DMS53 treated with DMSO at 0.1 percent for 48 hours (cell line): Measurements from ENCODE around the gene SNCB.

Experiments used
- DNase-seq: peaks from one replicate; lab custom pipeline; 2025; ENCODE audit not compliant: unreplicated experiment; lab: John Stamatoyannopoulos, UW

SNCB gene

DNA sequence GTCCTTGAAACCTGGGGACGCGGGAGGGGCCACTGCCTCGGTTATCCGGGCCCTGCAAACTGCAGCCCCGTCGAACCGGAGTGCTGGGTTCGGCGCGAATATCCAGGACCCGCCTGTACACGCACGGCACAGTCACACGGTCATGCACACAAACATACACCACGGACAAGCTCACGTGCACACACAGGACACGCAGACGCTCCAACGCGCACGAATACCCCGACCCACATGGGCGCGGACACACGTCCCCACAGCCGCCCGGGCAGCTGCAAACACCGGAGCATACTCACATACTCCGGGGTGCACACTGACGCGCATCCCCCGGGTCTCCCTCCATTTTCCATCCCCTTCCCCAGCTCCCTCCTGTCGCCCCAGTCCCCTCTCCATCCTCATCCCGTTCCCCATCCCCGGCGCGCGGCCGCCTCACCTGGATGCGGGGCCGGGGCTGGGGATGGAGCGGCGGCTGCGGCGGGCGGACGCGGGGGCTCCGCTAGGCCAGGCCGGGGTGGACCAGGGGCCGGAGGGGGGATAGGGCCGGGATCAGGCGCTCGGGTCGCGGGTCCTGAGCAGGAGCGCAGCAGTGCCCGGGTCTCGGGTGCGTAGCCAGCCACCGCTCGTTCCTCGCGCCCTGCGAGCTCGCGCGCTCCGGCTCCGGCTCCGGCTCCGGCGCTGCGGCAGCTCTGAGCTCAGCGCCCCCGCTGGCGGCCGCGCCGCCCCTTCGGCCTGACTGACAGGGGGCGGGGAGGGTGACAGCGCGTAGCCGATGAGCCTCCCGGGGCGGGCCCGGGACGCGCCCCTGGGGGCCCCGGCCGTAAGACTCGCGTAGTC lies at the start of gene SNCB, which contains the start of gene EIF4E1B:
Gene SNCB, minus strand, starts transcription at position 682 of the 828 bp plus-strand sequence. CDS start 880 bp downstream, outside the sequence.
Gene EIF4E1B, plus strand, starts transcription at position 823 of the 828 bp plus-strand sequence. CDS start 12,113 bp downstream, outside the sequence.
- DNase-seq = peak; percentile 50

DNA sequence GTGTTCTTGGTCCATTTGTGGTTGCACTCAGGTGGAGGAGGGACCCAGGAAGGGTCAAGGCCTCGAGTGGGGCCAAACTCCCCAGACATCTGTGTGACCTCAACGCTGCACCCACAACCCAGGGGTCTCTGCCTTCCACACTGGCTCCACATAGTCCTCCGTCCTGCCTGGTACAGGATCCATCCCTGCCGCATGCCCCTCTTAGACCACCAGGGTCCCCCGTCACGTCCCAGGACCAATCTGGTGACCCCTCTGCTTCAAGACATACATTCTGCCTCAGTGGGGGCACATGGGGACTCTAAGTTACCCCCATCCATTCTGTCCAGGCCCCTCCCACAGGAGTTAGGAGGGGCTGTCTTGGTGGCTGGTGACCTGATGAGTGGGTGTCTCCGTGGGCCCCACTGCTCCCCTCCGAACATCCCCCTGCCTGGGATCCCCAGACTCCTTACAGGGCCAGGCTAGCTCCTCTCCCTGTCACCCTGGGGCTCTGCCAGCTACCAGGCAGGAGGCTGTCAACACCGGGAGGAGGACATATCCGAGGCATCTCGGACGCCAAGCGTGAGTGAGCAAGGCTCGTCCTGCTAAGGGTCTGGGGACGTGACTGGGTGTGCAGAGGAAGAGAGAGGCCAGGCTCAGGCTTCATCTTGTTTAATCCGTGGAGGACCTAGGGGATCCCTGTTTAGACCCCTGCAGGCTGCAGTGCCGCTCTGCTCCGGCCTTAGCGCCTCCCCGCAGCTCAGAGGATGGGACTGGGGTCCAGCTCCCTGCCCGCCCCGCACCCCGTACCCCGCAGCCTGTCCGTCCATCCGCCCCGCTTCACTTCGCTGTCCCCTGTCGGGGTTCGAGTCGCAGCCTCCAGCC lies 49.3 kb upstream of the SNCB start:
- DNase-seq = no peak

DNA sequence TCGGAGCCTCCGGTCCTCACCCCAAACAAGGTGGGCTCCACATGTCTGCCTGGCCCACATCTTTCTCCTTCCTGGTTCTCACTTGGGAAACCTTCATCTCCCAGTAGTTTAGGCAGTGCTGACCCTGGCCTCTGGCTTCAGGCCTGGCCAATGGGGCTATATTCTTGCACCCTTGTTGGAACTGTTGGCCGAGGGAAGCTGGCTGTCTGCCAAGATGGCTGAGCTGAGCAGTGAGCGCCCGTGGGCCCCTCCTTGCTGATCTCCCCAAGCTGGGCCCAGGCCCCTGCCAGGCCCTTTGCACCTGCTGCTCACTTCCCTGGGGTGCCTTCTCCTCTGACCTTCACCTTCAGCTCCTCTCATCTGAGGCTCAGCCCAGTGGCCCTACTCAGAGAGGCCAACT lies 48.2 kb upstream of the SNCB start:
- DNase-seq = no peak

DNA sequence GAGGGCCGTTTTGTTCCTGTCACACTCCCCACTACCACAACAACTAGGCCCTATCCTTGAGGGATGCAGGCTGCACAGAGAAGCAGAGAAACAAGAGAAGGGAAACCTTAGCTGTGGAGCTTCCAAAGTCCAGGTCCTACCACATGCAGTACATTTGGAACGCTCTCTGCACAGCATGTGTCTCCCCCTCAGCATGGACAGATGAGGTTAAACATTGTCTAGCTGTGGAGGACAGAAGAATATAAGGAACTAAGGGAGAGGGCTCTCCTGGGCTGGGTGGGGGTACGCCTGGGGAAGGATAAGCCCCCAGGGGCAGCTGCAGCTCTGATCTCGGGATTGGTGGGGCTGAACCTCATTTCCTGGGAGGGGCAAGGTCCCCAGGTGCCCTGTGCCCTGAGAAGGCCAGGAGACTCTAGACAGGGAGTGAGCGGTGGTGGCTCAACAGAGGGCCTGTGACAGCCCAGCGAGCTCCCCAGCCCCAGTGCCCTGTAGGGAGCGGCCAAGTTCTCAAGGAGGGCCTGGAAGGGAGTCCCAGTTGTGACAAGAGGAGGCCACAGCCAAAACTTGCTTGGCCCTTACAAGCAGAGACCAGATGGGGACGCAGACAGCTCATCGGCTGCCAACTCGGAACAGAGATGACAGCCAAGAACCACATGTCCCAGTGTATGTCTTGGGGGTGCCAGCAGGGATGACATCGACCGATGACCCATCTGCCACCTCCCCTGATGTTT lies 47.0 kb upstream of the SNCB start:
- no peak for DNase-seq

DNA sequence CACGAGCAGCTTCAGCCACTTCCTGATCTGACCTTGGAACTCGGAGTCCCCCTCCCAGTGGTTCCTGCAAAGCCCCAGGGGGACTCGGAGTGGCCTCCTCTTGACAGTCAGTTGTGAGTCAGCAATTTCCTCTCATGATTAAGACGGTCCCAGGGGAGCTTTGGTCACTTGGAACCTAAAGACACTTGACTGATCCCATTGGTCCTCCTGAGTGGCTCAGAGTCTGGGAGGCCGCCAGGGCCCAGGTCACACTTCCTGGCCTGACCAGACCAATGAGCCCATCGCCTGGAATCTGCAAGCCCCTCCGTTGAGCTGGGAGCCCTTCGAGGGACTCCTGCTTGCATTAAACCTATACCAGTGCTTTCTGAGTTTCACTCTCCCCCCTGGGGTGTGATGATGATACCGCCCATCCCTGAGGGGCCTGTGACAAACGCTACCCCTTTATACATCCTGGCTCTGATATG lies 46.1 kb upstream of the SNCB start:
- DNase-seq = no peak

DNA sequence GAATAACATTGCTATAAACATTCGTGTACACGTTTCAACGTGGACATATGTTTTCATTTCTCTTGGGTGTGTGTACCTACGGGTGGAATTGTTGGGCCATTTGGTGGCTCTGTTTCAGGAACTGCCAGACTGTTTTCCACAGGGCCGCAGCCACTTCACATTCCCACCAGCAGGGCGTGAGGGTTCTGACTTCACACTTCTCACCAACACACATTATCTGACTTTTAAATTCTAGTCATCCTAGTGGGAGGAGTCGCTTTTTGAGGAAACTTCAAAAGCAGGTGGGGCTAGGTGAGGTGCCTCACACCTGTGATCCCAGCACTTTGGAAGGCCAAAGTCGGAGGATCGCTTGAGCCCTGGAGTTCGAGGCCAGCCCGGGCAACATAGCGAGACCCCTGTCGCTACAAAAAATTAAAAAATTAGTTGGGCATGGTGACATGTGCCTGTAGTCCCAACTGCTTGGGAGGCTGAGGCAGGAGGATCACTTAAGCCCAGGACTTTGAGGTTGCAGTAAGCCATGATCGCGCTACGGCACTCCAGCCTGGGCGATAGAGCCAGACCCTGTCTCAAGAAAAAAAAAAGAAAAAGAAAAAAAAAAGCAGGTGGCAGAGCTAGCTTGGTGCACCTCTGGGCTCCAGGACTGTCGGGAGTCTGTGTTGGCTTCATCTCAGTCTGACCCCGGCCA lies 45.5 kb upstream of the SNCB start:
- no peak for DNase-seq

DNA sequence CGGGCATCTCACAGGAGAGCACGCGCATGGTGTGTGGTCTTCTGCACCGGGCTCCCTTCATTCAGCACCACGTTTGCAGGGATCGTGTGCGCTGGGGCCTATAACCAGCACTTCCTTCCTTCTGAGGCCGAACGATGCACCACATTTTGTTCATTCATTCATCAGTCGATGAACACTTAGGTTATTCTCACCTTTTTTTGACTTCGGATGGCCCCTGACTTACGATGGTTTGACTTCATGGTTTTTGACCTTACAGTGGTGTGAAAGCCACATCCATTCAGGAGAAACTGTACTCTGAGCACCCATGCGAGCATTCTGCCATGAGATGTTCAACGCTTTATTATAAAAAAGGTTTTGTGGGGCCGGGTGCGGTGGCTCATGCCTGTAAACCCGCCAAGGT lies 44.5 kb upstream of the SNCB start:
- DNase-seq = no peak

DNA sequence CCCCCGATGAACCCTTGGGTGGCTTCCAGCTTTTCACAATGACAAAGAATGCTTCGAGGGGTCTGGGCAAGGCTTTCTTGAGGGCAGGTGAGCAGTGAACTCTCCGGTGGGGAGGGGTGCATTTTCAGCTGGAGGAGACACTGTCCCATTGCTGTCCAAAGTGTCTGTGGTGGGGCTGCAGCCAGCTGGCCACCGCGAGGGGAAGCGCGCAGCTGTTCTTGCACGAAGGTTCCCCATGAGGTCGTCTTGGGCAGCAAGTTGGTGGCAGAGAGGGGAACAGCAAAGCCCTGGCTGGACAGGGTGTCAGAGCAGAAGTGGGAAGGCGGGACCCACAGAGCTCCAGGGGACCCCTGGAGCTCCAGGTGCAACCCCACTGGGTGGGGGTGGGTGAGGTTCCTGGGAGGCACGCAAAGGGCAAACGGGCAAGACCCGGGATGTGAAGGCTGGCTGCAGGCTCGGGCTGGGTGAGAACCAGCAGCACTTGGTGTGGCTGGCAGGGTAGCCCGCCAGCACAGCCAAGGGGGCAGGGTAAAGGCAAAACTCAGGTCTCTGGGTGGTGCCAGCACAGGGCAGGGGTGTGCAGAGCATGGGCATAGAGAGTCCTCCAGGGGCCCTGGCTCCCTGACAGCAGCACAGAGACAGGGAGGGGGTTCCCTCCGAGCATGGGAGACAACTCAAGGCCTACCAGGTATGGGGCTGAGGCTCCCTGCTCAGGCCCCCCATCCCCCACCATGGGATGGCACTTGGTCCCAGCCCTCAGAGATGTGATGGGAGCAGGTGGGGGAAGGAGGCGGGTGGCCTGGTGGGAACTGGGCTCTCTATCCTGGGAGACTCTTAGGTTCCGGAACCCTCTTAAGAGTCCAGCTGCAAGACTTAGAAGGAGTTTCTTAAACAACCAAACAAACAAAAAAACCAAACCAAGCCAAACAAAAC lies 43.6 kb upstream of the SNCB start:
- DNase-seq = no peak

DNA sequence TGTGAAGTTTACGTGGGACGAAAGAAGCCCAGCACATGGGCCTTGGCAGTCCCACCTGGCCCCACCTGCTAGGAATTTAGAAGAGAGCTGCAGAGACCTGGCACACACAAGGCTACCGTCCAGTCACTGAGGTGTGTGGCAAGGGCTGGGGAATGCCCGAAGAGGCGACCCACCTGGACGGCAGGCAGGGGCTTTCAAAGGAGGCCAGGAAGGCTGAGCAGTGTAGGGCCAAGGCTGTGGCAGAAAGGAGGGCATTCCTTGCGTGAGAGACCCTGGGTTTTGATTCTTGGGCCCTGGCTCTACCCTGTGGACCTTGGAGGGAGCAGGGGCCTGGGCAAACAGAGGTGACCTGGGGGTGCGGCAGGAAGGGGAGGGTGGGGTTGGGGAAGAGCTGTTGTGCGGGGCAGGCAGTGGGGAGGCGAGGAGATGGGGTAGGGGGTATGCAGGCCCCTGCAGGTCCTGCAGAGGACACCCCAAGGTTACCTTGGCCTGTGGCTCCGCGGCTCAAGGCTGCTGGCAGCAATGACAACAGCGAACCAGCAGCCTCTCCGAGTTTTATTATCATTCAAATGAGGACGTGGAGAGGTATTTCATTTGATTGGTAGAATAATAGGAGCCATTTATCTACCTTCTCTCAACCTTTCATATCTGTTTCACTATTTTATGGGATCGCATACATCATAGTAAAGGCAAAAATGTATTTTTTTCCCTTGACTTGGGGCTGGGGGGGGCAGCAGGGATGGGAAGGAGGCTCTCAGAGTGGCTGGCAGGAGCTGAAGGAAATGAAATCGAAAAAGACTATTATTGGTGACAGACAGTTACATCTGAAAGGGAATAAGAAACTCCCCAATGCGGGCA lies 41.8 kb upstream of the SNCB start:
- no peak for DNase-seq

DNA sequence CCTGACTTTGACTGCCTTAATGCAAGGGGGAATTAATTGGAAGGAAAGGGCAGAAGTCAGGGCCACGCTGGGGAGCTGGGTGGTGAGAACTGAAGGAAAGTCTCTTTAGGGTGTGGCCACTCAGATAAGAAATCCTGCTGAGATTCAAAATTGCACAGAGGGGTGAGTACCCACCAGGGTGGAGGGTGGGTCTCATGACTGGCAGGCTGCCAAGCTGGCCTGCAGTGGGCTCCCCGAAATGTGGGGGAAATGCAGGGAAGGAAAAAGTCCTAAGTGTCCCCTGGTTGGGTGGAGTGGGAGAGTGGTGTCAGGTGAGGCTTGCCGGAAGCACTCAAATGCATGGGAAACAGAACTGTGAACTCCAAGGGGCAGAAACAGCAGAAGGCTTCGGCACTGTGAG lies 41.1 kb upstream of the SNCB start:
- no peak for DNase-seq

DNA sequence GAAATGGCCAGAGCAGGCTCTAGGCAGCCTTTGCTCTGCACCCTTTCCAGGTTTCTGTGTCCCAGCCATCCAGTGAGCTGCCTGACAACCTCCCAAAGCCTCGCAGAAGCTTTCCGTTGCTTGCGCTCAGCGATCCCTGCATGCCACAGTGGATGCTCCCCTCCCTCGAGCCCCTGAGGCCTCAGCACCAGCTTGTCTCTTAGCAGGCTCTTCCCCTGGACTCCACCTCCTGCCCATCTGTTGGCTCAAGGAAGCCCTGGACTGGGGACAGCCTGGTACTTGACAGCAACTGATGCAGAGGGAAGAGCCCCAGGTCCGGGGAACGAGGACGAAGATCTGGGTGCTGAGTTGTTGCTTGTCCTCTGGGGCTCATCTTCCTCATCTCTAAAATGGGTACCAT lies 40.1 kb upstream of the SNCB start:
- DNase-seq = no peak

DNA sequence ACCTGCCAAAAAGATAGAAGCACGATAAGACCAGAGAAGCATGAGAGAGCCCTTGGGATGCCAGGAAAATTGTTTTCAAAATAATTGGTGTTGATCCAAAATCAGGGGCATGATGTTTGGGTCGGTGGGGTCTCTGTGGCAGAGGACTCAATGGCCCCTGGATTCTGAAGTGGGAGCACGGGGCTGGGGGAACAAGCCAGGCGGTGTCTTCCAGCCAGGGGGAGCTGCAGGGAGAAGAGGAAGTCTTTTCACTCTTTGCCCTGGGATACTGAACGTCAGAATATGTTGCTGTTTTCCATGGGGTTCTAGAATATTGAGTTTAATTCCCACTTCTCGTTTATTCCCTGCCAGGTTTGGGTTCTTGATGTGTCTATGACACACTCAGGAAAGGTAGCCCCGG lies 37.3 kb upstream of the SNCB start:
- DNase-seq = no peak

DNA sequence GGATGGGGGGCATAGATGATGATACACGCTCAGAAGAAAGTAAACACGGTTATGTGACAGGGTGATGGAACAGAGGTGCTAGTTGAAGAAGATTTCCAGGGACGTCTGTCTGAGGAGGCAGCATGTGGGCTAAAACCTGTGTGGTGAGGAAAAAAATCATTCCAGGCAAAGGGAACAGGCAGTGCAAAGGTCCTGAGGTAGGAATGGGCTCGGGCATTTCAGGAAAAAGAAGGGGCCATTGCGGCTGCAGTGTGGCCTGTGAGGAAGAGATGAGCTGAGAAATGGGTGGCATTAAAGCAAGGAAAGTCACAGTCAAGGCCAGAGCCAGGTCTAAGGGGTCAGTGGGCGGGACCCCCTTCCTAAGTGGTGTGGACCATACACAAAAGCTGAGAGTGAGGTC lies 35.2 kb upstream of the SNCB start:
- DNase-seq = no peak

DNA sequence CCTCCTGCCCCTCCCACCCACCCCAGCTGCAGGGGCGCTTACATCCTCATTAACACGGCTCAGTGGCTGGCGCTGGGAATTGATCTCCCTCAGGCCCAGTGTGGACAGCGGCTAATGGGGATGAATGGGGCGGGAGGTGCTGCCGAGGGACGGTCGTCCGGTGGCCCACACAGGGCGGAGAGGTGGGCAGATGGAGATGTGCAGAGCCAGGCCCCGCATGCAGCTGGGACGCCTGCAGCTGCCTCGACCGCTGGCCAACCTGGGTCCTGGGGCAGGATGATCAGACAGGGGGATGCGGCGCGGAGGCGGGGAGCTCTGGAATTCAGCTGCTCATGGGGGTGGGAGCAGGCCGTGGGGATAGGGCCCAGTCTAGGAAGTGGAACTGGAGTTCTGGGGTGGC lies 34.6 kb upstream of the SNCB start:
- DNase-seq = no peak

DNA sequence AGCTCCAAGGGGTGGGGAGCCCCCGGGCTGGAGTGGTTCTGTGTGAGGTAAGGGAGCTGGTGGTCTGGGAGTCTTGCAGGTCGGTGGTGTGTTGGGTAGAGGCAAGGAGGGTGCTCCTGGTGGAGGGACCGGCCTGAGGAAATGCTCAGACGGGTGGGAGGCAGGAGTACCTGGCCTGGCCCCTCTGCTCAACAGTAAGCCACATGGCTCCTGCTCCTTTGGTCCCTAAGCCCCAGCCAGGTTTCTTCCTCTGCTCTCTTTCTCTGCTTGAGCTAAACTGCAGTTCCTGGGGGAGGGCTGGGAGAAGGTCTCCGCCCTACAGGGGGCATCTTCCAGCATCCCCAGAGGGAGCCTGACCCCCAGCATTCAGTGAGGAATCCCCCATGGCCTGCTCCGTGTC lies 34.1 kb upstream of the SNCB start:
- no peak for DNase-seq

DNA sequence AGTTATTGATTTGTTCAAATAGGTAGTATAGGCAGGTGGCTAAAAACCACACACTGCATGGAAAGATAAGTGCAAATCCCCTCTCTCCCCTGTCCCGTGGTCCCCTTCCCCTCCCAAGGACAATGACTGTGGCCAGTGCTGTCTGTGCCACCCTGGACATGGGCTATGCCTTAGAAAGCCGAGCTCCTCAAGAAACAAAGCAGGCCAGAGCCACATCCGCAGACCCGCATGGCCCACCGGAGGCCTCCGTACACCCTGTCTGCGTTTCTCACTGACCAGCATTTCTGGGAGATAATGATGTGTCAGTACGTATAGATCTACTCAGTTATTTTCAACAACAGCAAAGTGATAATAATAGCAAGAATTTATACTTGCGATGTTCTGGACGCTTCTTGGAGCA lies 33.2 kb upstream of the SNCB start:
- DNase-seq = no peak

DNA sequence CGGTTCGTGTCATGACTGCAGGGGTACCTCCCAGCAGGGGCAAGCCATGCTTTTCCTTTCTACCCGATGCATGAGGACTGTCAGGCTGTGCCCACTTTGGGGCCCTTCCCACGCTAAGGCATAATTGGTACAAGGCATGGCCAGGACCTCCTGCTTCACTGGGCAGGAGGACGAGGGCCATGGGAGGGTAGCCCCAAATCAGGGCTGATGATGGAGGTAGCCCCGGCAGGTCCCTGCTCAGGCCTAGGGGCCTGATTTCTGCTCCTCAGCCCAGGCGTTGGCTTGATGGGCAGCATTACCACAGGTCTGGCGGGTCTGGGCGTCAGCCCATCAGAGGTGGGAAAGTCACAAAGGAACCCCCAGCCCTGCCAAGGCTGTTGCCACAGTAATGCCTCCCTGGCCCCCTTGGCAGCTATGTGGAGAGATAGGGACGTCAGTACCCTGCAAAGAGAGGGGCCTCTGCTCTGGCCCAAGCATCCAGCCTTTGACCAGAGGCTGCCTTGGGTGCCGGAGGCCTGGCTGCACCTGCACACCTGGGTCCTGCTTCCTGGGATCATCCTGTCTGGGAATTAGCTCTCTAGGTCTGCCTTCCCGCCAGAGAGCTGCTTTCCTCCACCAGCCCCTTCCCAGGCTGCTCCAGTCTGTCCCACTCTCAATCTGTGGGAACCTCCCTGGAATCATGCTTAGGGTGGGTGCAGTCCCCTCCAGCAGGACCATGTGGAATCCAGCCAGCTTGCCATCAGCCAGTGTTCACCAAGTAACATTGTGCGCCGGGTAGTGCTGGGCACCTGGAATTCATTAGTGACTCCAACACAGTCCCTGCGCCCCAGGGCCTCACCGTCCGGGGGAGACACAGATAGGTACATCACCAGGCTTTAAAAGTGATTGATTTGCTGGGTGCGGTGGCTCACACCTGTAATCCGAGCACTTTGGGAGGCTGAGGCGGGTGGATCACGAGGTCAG lies 32.3 kb upstream of the SNCB start:
- no peak for DNase-seq

DNA sequence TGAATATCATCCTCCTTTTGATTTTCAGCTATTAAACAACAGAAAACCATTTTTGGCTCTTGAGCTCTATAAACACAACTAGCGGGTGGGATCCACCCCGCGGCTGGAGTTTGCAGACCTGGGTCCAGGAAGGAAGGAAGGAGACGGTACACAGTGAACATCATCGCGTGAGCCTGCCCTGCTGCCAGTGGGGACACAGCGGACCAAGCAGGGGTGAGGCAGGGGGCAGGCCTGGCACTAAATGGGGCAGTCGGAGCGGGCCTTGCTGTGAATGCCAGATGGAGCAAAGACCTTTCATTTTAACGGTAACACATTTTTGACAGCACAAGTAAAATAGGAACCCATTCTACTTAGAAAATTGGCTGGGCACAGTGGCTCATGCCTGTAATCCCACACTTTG lies 31.3 kb upstream of the SNCB start:
- DNase-seq = no peak
